Measurements from ENCODE around the gene ALPK3.

GRCh38 chr15:84847382-84847781 is 30.2 kb downstream of the ALPK3 start:
- no peak for TF ChIP-seq CTCF (IDR thresholded peaks at IDR 0.05)
- no peak for TF ChIP-seq POLR2A (IDR thresholded peaks at IDR 0.05)

Data from Peyer's patch (tissue), 4 donors.